Lower leg skin (tissue), 3 donors: ENCODE measurements around the gene PRXL2B.

Source experiments
- CTCF ChIP-seq, 3 donors: fragments of 450-650 bp; IDR thresholded peaks; one replicate each; pipeline ENCODE4 v1.5.1; 2016; ENCODE audit warnings: antibody characterized with exemption in 3 of 3, mild to moderate bottlenecking in 3 of 3, moderate library complexity in 2 of 3
- POLR2A ChIP-seq, 2 donors: fragments of 450-650 bp; IDR thresholded peaks; one replicate each; pipeline ENCODE4 v1.6.1; 2016 to 2017; ENCODE audit warnings: antibody characterized with exemption in 2 of 2, mild to moderate bottlenecking in 1 of 2, moderate library complexity in 1 of 2

- no peak for TF ChIP-seq CTCF (IDR thresholded peaks at IDR 0.05)
- TF ChIP-seq POLR2A (IDR thresholded peaks at IDR 0.05) = no peak
Observed at GRCh38 chr1:2594641-2595131, 8.1 kb downstream of the PRXL2B start.
